HG03460 (cell line): ENCODE measurements around the gene PLXNC1.
A peak's percentile ranks its signal among the peaks of the same experiment; 100 is the strongest.

ENCODE experiments used
- ATAC-seq: cut with Tn5 transposase; IDR thresholded peaks from one replicate; pipeline ENCODE4 v1.9.1; 2021; ENCODE audit not compliant: unreplicated experiment

The PLXNC1 gene

DNA sequence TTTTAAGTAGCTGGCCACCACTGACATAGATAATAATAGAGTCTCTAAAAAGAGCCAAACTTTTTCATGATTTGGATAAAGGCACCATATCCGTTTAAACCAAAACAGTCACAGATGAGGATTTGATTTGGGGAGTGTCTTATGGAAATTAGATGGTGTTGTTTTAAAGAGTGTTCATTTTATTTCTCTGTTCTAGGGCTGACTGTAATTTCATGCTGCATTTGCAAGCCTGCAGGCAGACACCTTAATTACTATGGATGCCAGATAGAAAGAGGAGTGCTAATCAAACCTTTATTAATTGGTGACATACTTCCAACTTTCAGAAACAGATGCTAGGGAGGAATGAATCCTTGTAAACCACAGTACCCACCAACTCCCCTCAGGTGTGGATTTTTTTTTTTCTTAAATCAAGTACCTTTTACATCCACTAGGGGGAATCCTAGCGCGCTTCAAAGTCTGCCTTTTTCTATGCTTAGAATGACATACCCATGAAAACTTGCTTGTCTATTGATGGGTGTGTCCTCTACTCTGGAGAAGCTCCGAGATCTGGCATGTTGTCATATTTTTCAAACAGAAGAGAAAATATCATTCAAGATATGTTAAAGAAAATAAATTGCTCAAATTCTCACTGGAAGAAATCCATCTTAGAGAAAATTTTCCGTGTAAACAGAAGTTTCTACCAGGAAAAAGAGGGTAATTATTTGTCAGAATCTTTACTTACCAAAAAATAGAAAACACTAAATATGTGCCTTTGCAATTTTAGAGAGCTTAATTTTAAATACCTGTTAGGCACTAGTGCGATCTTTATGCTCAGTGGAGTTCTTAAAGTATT is 14.2 kb upstream of the PLXNC1 start:
- peak; percentile 68 for ATAC-seq

DNA sequence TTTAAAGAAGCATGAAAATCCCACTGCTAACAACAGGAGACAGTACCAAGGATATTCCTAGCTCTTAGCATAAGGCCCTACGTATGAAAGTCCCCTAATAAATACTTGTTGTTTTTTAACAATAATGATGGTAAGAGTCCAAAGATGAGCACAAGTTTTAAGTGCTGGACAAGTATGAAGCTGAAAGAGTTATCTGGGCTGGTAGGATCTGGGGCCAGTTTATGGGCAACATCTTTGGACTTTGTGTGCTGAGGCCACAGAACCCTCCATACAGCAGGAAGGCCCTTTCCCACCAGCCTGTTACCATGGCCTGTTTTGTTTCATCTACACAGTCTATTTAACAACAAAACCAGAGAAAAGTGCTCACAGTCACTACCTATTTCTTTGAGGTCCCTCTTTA is 12.5 kb upstream of the PLXNC1 start:
- no peak for ATAC-seq

DNA sequence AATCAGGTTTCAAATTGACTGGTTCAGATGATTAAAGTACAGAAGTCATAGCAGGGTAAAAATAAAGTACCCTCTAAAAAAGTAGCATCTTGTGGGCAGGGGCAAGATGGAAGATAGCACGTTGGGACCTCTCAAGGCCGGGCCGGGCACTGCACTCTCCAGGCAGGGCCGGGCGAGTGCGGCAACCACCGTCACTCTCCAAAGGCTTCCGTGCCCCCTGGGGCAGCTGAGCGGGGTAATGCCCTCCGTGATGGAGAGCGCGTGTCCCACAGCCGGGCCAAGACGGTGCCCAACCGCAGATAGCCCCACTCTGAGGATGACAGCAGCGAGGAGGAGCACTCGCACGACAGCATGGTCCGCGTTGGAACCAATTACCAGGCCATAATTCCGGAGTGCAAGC is 8.6 kb upstream of the PLXNC1 start:
- no peak for ATAC-seq

DNA sequence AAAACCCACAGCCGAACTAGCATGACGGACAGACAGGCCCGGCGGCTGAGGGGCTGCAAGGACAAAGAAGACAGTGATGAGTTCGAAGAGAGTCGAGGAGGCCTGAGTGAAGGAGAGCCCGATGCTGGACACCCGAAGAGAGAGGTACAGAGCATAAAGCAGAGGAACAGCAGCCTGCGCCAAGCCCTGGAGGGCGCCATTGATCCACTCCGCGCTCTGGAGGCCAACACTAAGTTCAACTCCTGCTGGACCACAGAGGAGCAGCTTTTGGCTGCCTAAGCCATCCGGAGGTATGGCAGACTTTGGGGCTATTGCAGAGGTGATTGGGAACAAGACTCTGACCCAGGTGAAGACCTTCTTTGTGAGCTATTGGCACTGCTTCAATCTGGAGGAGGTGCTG is 7.8 kb upstream of the PLXNC1 start:
- no peak for ATAC-seq

DNA sequence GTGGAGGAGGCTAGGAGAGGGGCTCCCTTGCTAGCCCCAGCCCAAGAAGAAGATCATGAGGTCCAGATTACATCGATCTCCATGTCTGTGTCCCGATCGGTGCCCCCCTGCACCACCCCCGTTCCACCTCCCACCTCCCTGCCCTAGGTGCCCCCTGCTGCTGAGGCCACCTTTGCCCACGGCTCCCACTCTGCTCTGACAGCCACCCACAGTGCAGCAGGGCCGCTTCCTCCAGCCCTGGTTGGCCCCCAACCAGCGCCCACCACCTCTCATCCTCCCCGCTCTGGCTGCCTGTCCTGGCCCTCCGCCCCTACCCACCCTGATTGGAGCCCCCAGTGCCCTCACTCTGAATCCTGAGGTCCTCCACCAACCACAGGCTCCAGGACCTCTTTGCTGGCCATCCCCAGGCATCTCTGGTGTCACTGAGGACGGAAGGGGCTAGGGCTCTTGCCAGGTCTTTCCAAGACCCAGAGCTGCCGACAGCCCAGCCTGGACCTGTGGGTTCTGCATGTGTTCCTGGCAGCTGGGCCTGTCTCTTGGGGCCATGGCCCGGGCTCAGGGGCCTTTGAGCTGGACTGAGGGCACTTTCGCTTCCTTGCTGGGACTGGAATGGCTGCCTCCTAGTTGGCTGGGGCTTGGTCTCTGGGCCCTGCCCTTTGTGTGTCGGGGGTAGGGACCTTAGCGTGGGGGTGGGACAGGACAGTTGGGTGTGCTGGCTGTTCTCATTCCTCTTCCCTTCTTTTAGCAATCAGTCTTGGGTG is 7.2 kb upstream of the PLXNC1 start:
- no peak for ATAC-seq

DNA sequence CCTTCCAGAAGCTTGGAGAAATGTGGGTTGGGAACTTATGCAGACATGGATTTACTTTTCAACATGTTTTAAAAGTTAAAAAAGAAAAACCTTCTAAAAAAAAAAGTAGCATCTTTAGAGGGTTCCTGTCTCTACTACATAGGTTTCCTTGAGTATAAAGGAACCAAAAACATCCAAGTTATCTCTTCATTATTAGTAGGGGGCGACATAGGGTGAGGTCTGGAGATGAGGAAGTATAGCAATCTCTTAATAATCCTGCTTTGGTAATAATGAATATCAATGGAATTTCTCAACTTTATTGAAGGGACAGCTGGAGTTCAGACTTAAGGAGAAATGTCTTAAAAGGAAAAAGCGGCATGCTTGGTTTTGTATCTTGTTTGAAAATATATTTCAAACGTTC is 6.5 kb upstream of the PLXNC1 start:
- ATAC-seq = no peak

DNA sequence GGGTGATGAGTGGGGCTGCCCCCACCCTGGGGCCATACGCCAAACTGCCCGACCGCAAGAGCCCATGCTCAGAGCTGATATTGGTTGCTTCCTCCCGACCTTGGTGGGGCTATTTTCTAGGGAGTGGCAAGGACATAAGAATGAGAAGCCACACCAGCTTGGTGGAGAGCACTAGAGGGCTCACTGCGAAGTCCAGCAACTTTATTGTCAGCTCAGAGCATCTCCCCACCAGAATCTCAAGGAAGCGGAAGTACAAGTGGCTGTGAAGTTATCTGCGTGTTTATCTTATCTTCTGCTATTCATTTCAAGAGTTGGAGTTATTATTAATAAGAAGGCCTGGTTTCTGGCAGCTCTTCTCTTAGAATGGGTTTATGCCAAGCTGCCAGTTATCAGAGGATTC is 4.9 kb upstream of the PLXNC1 start:
- ATAC-seq = no peak

DNA sequence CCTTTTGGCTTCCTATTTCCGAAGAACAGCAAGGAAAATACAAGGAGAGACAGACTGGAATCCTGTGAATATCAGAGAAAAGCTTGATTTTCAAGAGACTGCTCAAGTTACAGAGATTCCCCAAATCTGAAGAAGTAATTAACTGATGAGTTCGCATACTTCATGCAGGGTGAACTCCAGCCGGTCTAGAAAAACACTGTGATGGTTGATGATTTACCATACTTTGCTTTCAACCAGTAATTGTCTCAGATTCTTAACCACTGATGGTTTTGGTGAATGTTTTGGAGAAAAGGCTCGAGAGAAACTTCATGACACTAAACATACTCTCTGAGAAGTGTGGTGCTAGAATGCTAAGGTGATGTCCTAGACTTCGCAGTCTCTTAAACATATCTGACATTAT is 4.4 kb upstream of the PLXNC1 start:
- no peak for ATAC-seq

DNA sequence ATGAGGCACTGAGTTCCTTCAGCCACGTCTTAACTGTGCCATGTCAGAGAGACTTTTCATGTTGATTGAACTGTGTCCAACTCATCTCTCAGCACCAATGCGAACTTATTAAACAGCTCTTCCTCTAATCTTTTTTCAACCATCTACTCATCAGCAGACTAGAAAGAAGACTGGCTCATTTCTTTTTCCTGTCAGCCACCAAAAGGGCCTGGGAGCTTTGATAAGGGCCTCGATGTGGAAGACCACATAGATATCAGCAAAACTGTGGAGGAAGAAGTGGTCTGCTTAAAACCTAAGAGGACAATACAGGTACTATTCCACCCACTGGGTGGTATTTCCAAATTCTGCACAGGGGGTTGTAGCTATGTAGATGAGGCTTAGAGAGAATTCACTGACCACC is 3.6 kb upstream of the PLXNC1 start:
- no peak for ATAC-seq

DNA sequence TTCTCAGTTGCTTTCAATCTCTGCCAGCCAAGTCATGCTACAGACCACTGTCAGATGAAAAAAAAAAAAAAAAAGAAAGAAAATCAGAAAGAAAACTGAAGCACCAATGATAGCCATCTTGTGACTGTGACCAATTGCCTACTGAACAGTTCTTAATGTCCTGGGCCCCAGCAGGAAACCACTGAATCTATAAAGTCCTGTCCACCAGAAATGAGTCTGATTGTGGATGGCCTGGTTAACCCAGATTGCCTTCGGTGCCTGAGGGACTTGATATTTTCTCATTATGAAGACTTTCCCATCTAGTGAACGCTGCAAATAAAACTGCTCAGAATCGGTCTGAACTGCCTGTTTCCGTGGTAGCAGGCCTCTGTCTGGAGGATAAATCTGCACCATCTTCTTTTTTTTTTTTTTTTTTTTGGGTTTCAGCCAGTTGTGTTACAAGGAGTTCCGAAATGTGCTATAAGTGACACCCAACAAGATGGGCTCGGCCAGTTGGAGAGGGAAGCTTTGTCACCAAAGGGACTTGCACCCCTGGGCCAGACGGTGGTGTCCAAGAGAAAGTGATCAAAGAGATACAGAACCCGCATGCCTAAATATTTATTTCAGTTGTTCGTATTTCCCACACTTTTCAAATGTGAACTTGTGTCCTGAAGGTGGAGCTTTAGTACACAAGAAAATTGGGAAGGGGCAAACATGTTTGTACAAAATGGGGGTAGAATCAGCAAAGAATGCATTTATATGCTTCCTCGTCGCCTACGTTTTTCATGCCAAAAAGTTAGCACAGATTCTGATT is 3.0 kb upstream of the PLXNC1 start:
- ATAC-seq = no peak

DNA sequence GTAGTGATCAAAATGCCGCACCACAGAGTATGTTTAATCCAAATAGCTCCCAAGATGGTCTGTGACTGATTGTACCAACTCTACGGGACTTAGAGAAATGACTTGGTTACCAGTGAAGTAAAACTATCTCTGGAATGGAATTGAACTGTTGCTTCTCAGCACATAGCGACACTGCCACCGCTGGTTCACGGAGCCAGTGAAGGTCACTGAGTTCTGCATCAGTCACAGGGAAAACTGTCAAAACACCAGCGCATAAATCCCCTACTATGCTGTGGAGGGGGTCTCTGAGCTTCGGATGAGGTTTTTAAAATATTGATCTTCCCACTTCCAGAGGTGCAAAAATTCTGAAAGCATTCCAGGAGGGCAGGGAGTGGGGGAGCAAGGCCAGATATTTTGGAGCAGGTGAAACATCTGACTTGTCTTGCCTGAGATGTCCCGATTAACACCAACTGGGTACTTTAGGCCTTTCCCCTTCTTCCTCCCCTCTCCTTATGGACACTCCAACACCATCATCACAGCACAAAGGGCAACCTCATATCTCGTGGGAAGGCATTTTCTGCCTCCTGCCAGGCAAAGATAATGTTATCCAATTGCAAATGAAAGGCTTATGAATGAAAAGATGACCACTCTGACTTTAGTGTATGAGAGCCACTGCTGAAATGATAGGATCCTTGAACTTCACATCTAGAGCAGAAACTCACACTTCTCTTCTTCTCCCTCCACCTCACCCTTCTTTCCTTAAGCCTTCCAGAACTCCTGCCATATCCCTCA is 2.0 kb upstream of the PLXNC1 start:
- ATAC-seq = no peak

DNA sequence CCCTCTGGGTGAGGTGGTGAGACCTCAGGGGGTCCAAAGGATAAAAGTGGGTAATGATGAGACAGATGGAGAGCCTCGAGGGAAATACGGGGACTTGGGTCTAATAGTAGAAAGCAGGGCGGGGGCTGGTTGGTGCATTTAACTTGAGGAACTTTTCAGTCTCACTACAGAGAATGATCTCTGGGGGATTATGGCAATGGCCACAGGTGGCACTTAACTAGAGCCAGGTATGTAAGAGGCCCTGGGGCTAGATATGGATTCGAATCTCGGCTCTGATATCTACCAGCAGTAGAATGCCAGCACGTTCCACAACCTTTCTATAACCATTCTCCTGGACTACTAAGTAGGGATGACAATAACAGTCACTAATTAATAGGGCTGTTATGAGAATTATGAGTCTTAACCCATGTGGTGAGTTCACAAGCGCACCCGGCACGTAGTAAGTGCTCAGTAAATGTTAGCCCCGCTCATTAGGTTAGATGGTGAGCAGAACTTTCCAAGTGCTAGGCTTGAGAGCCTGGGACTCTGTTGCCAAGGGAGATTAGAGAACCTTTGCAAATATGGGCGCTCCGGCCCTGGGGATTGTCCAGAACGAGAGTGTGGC is 888 bp upstream of the PLXNC1 start:
- ATAC-seq = no peak

DNA sequence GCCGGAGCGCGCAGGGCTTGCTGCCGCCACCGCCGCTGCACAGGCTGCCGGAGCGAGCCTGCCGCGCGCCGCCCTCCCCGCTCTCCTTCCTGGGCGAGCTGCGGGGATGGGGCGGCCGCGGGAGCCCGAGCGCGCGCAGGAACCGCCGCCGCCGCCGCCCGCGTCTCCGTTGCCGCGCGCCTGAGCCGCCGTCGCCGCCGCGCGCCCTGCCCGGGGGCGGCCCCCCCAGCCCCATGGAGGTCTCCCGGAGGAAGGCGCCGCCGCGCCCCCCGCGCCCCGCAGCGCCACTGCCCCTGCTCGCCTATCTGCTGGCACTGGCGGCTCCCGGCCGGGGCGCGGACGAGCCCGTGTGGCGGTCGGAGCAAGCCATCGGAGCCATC is 352 bp downstream of the PLXNC1 start:
- ATAC-seq = peak; percentile 2

DNA sequence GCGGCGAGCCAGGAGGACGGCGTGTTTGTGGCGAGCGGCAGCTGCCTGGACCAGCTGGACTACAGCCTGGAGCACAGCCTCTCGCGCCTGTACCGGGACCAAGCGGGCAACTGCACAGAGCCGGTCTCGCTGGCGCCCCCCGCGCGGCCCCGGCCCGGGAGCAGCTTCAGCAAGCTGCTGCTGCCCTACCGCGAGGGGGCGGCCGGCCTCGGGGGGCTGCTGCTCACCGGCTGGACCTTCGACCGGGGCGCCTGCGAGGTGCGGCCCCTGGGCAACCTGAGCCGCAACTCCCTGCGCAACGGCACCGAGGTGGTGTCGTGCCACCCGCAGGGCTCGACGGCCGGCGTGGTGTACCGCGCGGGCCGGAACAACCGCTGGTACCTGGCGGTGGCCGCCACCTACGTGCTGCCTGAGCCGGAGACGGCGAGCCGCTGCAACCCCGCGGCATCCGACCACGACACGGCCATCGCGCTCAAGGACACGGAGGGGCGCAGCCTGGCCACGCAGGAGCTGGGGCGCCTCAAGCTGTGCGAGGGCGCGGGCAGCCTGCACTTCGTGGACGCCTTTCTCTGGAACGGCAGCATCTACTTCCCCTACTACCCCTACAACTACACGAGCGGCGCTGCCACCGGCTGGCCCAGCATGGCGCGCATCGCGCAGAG is 873 bp downstream of the PLXNC1 start:
- peak; percentile 24 for ATAC-seq

DNA sequence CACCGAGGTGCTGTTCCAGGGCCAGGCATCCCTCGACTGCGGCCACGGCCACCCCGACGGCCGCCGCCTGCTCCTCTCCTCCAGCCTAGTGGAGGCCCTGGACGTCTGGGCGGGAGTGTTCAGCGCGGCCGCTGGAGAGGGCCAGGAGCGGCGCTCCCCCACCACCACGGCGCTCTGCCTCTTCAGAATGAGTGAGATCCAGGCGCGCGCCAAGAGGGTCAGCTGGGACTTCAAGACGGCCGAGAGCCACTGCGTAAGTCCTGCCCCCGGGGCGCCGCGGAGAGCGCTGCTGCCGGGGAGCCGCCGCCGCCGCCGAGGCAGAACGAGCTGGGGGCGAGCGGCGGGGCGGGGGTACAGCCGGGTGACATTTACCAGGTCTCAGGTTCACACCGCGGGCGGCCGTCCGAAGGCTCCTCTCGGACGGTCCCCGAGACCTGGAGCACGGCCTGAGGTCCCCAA is 1.4 kb downstream of the PLXNC1 start:
- ATAC-seq = peak; percentile 4

DNA sequence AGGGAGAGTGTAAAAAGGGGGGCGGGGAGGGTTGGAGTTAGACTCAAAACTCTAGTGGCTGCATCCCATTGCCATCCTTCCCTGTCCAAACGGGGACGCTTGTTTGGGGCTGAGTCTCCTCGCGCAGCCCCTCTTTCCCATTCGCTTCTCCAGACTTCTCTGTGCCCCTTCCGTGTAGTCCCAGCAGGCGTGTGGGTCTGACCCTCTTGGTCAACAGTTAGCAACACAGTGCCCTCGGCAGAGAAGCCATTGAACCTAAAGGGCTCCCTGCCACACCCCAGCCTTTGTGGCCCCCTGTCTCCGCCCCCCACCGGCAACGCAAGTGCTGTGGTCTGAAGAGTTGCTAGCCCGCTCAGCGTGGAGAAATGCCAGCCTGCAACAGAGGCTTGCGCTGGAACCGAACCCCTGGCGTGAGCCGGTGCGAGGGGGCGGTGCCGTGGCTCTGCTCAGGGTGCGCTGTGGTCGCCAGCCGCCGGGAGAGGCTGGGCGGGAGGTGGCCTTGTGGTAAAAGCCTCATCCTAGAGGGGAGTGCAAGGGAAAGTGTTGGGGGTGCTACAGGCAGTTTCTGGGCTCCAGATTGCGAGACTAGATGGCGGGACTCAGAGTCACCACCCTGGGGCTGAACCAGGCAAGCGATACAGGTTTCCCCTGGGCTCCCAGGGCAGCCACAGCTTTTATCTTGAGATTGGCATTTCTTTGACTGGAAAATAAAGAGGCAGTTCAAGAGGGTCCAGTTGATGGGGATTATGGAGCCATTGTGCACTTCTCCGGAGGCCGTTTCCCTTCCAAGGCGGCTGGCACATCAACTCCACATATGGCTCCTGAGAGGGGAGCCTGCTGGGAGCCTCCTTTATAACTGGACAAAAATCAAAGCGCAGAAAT is 2.1 kb downstream of the PLXNC1 start:
- ATAC-seq = no peak

DNA sequence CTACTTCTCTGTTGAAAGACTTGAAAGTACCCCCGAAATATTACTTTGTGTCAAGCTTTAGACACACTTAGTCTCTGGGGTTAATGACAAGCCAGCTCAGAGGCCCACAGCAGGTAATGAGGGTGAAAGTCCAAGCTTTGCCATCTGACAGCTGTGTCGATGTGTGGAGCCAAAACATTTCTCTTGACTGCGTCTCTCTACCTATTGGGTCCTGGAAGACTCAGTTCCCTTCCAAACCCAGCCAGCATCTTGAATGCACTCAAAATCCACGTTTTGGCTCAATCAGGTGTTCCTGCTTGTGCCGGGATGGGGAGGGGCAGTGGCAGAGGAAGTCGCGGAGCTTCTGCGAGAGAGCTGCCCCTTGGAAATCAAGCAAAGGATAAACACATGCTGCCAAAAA is 3.2 kb downstream of the PLXNC1 start:
- no peak for ATAC-seq

DNA sequence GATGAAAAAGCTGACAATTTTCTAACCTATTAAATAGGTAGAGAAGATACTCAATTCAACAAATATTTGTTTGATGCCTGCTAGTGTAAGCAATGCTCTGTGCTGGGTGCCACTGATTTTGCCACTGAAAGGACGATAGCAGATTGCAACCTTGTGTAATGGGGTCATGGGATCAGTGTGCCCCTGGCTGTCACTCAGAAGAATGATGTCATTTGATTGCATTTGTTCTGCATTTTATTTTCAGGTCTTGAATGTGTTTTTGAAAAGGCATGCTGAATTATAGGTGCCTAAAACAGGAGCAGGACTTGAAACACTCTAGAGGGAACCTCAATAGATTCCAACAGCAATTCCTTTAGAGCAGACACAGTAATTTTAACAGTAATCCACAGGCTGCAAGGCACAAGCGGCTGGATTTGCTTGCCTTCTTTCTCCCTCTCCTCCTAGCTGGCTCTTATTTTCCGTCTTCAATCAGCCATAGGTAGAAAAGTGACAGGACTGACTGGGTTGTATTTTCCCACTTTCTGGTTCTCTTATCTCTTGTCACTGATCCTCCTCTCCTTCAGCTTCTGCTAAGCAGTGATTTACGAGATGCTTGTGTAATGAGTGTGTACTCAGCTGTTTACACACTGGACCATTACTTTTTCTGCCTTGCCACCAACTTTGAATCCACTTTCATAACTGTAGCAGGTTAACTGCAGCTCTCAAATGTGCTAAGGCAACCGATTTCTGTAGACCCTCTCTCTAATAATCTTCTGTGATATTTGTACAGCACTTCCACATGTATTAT is 4.1 kb downstream of the PLXNC1 start:
- ATAC-seq = no peak
